ENCODE measurements around the gene F8A2. TPM values are rescaled to one million over a fixed set of nuclear protein-coding genes. Genes with fewer than 3 reads are reported as not detected.

The F8A2 gene
- 1.7 TPM in 1 of 2 replicates, not detected in the other for total RNA-seq

GRCh38 chrX:155381843-155382528, at the start of gene F8A2:
Gene F8A2, plus strand, starts transcription at chrX:155382095. Its CDS starts 20 bp downstream, at chrX:155382115.

GRCh38 chrX:155334486-155335336, 47.2 kb upstream of the F8A2 start, which contains the start of gene CLIC2:
Gene CLIC2, minus strand, starts transcription at chrX:155334614. Its CDS starts 187 bp downstream, at chrX:155334427.

Other genes starting within 250 kb of the F8A2 start
- gene VBP1, start 165.6 kb upstream of the F8A2 start, total RNA-seq: 42.5 and 97.0 TPM in 2 replicates
- 1.3 and 1.7 TPM in 2 replicates for gene RAB39B, start 117.6 kb upstream of the F8A2 start, total RNA-seq
- gene CLIC2, start 47.5 kb upstream of the F8A2 start, total RNA-seq: 29.4 and 29.8 TPM in 2 replicates
- 3.8 and 4.9 TPM in 2 replicates for gene F8A3, start 76.5 kb downstream of the F8A2 start, total RNA-seq
- gene SPRY3, start 230.5 kb downstream of the F8A2 start, total RNA-seq: 0.29 and 0.33 TPM in 2 replicates
- gene TMLHE, start 230.9 kb downstream of the F8A2 start, total RNA-seq: 21.0 and 28.9 TPM in 2 replicates

All from smooth muscle cell of trachea (primary cell).